Activated T-helper 2 cell treated with anti-CD3 and anti-CD28 coated beads, Interferon-gamma antibody, Interleukin-2, Interleukin-4, amounts not matched to agents 10 μg/mL and 5 μg/mL and 100 μg/mL, durations not matched to agents 14 hours and 24 hours and 36 hours (primary cell): ENCODE data around the gene STK39. TPM values are rescaled to one million over a fixed set of nuclear protein-coding genes. Genes with fewer than 3 reads are reported as not detected.

Experiments used
- DNase-seq: peaks from one replicate; pipeline ENCODE4 v3.0.0; 2021; ENCODE audit warnings: low spot score
- H3K27ac Mint-ChIP-seq: one replicate; pipeline ENCODE4 v1.8.0; 2021; ENCODE audit warnings: mixed read lengths
- H3K27me3 Mint-ChIP-seq: one replicate; pipeline ENCODE4 v1.8.0; 2021; ENCODE audit warnings: low read depth, mixed read lengths
- H3K36me3 Mint-ChIP-seq: one replicate; pipeline ENCODE4 v1.8.0; 2021; ENCODE audit warnings: low read depth, mixed read lengths
- H3K4me1 Mint-ChIP-seq: one replicate; pipeline ENCODE4 v1.8.0; 2021; ENCODE audit warnings: low read depth, mixed read lengths
- H3K4me3 Mint-ChIP-seq: one replicate; pipeline ENCODE4 v1.8.0; 2021; ENCODE audit warnings: low read depth, mild to moderate bottlenecking, moderate library complexity, mixed read lengths
- H3K9me3 Mint-ChIP-seq: one replicate; pipeline ENCODE4 v1.8.0; 2021; ENCODE audit warnings: mixed read lengths
- intact Hi-C: fragments of 100-400 bp; cut with micrococcal nuclease; formaldehyde crosslinking; loops from one replicate; pipeline ENCODE4 v1.15.1; 2023
- total RNA-seq: library from RNA; stranded (reverse); gene quantifications from 2 replicates; pipeline ENCODE4 v1.2.3, GENCODE V29; 2022

The STK39 gene
- total RNA-seq, 1 donor from 2014 or later, result 46.3 TPM

GRCh38 chr2:168255103-168255502 lies 7.7 kb upstream of the STK39 start:
- H3K4me1 Mint-ChIP-seq, result no peaks in the 10 kb centered on the region
- no peaks in the 10 kb centered on the region for H3K36me3 Mint-ChIP-seq
- H3K27ac Mint-ChIP-seq, result no peak overlapping the region
- DNase-seq, result no peak
- intact Hi-C loops, result no loop called here
- H3K9me3 Mint-ChIP-seq, result peaks cover 14% of the 10 kb centered on the region
- H3K27me3 Mint-ChIP-seq, result peaks cover 1% of the 10 kb centered on the region
- no peak overlapping the region for H3K4me3 Mint-ChIP-seq

GRCh38 chr2:168254158-168254935 lies 7.0 kb upstream of the STK39 start:
- no peak overlapping the region for H3K27ac Mint-ChIP-seq
- intact Hi-C loops, result no loop called here
- no peaks in the 10 kb centered on the region for H3K4me1 Mint-ChIP-seq
- DNase-seq, result no peak
- H3K9me3 Mint-ChIP-seq, result peaks cover 12% of the 10 kb centered on the region
- H3K27me3 Mint-ChIP-seq, result peaks cover 1% of the 10 kb centered on the region
- no peak overlapping the region for H3K4me3 Mint-ChIP-seq
- no peaks in the 10 kb centered on the region for H3K36me3 Mint-ChIP-seq

- Mint-ChIP-seq H3K36me3 (no peaks in the 10 kb centered on the region), H3K4me1 (peaks cover 4% of the 10 kb centered on the region), H3K27ac (no peak overlapping the region), H3K27me3 (peaks cover 1% of the 10 kb centered on the region), H3K9me3 (peaks cover 3% of the 10 kb centered on the region), H3K4me3 (no peak overlapping the region)
- DNase-seq, result no peak
- intact Hi-C loops, result no loop called here
Observed at GRCh38 chr2:168253379-168253778, 6.0 kb upstream of the STK39 start.

GRCh38 chr2:168252976-168253375 lies 5.6 kb upstream of the STK39 start:
- DNase-seq, result no peak
- Mint-ChIP-seq H3K4me1 (peaks cover 8% of the 10 kb centered on the region), H3K9me3 (no peaks in the 10 kb centered on the region), H3K4me3 (no peak overlapping the region), H3K36me3 (no peaks in the 10 kb centered on the region), H3K27ac (no peak overlapping the region), H3K27me3 (peaks cover 1% of the 10 kb centered on the region)
- intact Hi-C loops, result no loop called here

- Mint-ChIP-seq H3K36me3 (peaks cover 15% of the 10 kb centered on the region), H3K27ac (peak overlapping the region; percentile 94), H3K4me3 (peak overlapping the region; percentile 93), H3K4me1 (peaks cover 42% of the 10 kb centered on the region), H3K27me3 (no peaks in the 10 kb centered on the region), H3K9me3 (no peaks in the 10 kb centered on the region)
- intact Hi-C loops, result loop anchor here (1.0 to 10.0 kb wide), 5 partner anchors 35 to 858 kb away; partner anchors contain the start of gene CERS6
- DNase-seq, result peak; percentile 83
Observed at GRCh38 chr2:168246483-168247340, 683 bp downstream of the STK39 start.

DNA sequence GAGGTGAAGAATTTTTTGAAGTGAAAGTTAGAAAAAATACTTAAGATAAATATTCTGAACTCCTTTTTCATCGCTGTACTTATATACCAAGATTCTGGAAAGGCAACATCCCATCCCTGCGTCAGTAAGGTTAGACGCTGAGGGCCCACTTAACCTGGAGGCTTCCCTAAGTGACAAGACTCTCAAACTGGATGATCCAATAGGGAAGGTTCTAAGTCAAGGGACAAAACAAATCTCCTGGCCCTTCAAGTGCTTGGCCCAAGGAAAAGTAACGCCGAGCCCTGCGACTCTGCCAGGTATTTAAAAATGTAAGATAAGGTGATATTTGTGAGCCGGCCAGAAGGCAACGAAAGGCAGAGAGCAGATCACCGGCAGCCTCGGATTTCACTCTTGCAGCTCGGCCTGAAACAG lies 1.3 kb downstream of the STK39 start:
- H3K4me3 Mint-ChIP-seq, result peak overlapping the region; percentile 93
- H3K27me3 Mint-ChIP-seq, result no peaks in the 10 kb centered on the region
- DNase-seq, result no peak
- H3K27ac Mint-ChIP-seq, result peak overlapping the region; percentile 94
- H3K9me3 Mint-ChIP-seq, result no peaks in the 10 kb centered on the region
- intact Hi-C loops, result loop anchor here (2.0 to 10.0 kb wide), 4 partner anchors 85 to 859 kb away; partner anchors contain the start of gene CERS6
- H3K4me1 Mint-ChIP-seq, result peaks cover 42% of the 10 kb centered on the region
- H3K36me3 Mint-ChIP-seq, result peaks cover 15% of the 10 kb centered on the region

GRCh38 chr2:168245074-168245825 lies 2.1 kb downstream of the STK39 start:
- Mint-ChIP-seq H3K4me1 (peaks cover 42% of the 10 kb centered on the region), H3K4me3 (peak overlapping the region; percentile 90), H3K36me3 (peaks cover 15% of the 10 kb centered on the region), H3K27ac (peak overlapping the region; percentile 93), H3K9me3 (no peaks in the 10 kb centered on the region), H3K27me3 (no peaks in the 10 kb centered on the region)
- DNase-seq, result no peak
- intact Hi-C loops, result loop anchor here (1.0 to 10.0 kb wide), 3 partner anchors 51 to 860 kb away; no protein-coding TSS in a partner anchor

DNA sequence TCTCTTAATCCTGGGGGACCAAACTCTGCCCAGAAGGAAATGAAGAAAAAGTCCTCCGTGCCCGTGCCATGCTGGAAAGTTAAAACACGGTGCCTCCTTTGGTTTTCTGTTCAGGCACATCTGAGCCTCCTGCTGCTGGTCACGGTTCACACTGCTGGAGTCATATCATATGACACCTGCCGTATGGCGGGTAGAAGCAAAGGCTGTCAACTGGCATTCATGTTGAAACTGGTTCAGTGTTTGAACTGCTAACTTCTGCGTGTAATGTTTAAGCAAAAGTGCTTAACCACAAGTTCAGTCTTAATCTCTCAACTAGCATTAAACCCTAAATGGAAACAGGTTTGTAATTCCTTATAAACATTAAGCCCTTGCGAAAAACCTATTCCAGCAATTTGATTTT lies 3.1 kb downstream of the STK39 start:
- Mint-ChIP-seq H3K27ac (peak overlapping the region; percentile 93), H3K36me3 (peaks cover 15% of the 10 kb centered on the region), H3K4me3 (peak overlapping the region; percentile 90), H3K27me3 (no peaks in the 10 kb centered on the region), H3K9me3 (no peaks in the 10 kb centered on the region), H3K4me1 (peaks cover 42% of the 10 kb centered on the region)
- DNase-seq, result peak; percentile 48
- intact Hi-C loops, result loop anchor here (1.0 to 10.0 kb wide), 2 partner anchors 11 to 860 kb away; no protein-coding TSS in a partner anchor

- Mint-ChIP-seq H3K4me3 (peak overlapping the region; percentile 22), H3K4me1 (peaks cover 39% of the 10 kb centered on the region), H3K36me3 (peaks cover 19% of the 10 kb centered on the region), H3K27ac (peak overlapping the region; percentile 93), H3K9me3 (no peaks in the 10 kb centered on the region), H3K27me3 (no peaks in the 10 kb centered on the region)
- no peak for DNase-seq
- intact Hi-C loops, result loop anchor here (10.0 kb wide), 1 partner anchor 862 kb away; no protein-coding TSS in a partner anchor
Observed at GRCh38 chr2:168243061-168243460, 4.3 kb downstream of the STK39 start.

GRCh38 chr2:168241746-168242145 lies 5.6 kb downstream of the STK39 start:
- no peak for DNase-seq
- H3K9me3 Mint-ChIP-seq, result peaks cover 4% of the 10 kb centered on the region
- H3K36me3 Mint-ChIP-seq, result peaks cover 30% of the 10 kb centered on the region
- H3K4me1 Mint-ChIP-seq, result peaks cover 42% of the 10 kb centered on the region
- intact Hi-C loops, result loop anchor here (10.0 kb wide), 1 partner anchor 863 kb away; no protein-coding TSS in a partner anchor
- H3K4me3 Mint-ChIP-seq, result no peak overlapping the region
- H3K27me3 Mint-ChIP-seq, result no peaks in the 10 kb centered on the region
- no peak overlapping the region for H3K27ac Mint-ChIP-seq

DNA sequence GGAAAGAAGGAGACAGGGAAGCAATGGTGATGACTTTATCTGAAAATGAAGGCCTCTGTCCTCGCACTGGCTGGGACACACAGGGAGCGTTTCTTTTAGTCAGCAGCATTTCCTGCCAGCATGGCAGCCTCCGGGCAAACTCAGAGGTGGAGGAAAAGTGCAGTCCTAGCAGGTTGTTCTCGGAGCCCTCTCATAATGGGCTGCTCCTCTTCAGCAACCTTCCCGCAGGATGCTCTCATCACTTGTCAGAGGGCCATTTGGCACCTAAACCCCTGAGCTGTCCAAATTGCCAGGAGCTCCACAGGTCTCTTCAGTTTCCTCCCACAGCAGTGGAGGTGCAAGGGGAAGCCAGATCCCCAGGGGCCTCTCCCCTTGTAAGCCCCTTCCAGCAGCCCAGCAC lies 6.2 kb downstream of the STK39 start:
- intact Hi-C loops, result loop anchor here (10.0 kb wide), 1 partner anchor 864 kb away; no protein-coding TSS in a partner anchor
- H3K4me1 Mint-ChIP-seq, result peaks cover 42% of the 10 kb centered on the region
- no peak for DNase-seq

DNA sequence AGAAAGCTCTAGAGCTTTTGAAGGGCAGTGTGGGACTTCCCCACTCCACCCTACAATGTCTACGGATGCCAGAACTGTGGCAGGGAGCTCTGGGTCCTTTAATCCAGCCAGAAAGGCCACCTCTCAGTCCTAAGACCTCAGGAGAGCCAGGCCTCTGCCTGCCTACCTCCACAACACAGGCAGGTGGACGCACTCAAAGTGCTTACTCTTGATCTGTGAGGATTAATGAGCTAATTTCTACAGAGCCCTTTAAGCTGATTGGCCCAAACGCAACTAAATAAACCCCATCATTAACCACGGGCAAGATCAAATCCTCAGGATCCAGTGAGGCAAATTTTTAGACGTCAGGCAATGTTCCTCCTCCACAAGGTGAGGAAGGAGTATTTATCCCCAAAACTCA lies 8.1 kb downstream of the STK39 start:
- intact Hi-C loops, result no loop called here
- Mint-ChIP-seq H3K9me3 (peaks cover 4% of the 10 kb centered on the region), H3K4me1 (peaks cover 28% of the 10 kb centered on the region), H3K4me3 (no peak overlapping the region), H3K27me3 (no peaks in the 10 kb centered on the region), H3K36me3 (peaks cover 34% of the 10 kb centered on the region), H3K27ac (no peak overlapping the region)
- DNase-seq, result no peak

More for the DNA sequence above, 6.2 kb downstream of the STK39 start:
- Mint-ChIP-seq H3K9me3 (peaks cover 4% of the 10 kb centered on the region), H3K4me3 (no peak overlapping the region), H3K27ac (no peak overlapping the region), H3K27me3 (no peaks in the 10 kb centered on the region), H3K36me3 (peaks cover 35% of the 10 kb centered on the region)
